Tibial artery (tissue), 4 donors: ENCODE measurements around the gene NUP62.

Experiments used
- DNase-seq, 2 donors: peaks; one replicate each; pipeline ENCODE4 v3.0.0-alpha.2; 2019
- H3K27ac ChIP-seq, 2 donors: fragments of 200-600 bp; sonication (generic) in 1 of 2; 1 replicate in 1 of 2; 2 replicates in 1 of 2; pipeline ENCODE4 v1.5.1; 2018 to 2019; ENCODE audit warnings: mild to moderate bottlenecking in 1 of 2
- H3K27me3 ChIP-seq, 2 donors: fragments of 200-600 bp; sonication (generic) in 1 of 2; one replicate each; pipeline versions ENCODE4 v1.5.1 to v1.6.0; 2016 to 2019
- H3K36me3 ChIP-seq, 3 donors: fragments of 200-600 bp; sonication (generic) in 2 of 3; one replicate each; pipeline ENCODE4 v1.5.1; 2016 to 2019; ENCODE audit warnings: mild to moderate bottlenecking in 2 of 3
- H3K4me1 ChIP-seq, 4 donors: fragments of 200-600 bp; sonication (generic) in 2 of 4; 1 replicate in 3 of 4; 2 replicates in 1 of 4; pipeline ENCODE4 v1.5.1; 2016 to 2019
- H3K4me3 ChIP-seq, 2 donors: fragments of 200-600 bp; sonication (generic) in 1 of 2; 1 replicate in 1 of 2; 2 replicates in 1 of 2; pipeline ENCODE4 v1.5.1; 2018 to 2019; ENCODE audit warnings: mild to moderate bottlenecking in 2 of 2
- H3K9me3 ChIP-seq, 3 donors: fragments of 200-600 bp; sonication (generic) in 1 of 3; one replicate each; pipeline ENCODE4 v1.5.1; 2016 to 2019
- intact Hi-C: fragments of 100-400 bp; cut with DNase I; formaldehyde crosslinking; loops from one replicate; pipeline ENCODE4 v1.15.0; 2023; ENCODE audit warnings: low total_unique reads
- TF ChIP-seq, protein P1 (sequence below), 2 experiments: fragments of 200-600 bp in 1 of 2; fragments of 450-650 bp in 1 of 2; IDR thresholded peaks; one replicate each; pipeline ENCODE4 v1.5.1; 2017 to 2019; ENCODE audit warnings: antibody characterized with exemption in 2 of 2, mild to moderate bottlenecking in 1 of 2, moderate library complexity in 1 of 2

NUP62 gene

DNA sequence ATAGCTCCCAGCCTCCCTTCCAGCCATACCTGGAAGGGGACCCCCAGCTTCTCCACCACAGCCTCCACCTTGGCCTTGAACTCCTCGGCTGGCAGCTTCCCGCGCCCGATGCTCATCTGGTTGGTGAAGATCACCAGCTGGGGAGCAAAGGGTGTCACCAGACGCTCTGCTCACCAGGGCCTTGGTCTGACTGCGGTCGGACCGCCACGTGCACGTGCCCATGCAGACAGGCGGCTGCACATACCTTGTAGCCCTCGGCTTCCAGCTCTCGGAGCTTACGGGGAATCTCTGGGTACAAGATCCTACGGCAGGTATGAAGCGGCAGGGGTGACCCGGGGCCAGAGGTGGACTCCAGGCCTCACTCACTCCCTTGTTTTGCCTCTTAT lies 65.4 kb downstream of the NUP62 start:
- intact Hi-C loops, result loop anchor here (10.0 kb wide), 1 partner anchor 99 kb away; the partner anchor contains the start of genes AP2A1 and TSKS
- TF ChIP-seq, protein P1, sequence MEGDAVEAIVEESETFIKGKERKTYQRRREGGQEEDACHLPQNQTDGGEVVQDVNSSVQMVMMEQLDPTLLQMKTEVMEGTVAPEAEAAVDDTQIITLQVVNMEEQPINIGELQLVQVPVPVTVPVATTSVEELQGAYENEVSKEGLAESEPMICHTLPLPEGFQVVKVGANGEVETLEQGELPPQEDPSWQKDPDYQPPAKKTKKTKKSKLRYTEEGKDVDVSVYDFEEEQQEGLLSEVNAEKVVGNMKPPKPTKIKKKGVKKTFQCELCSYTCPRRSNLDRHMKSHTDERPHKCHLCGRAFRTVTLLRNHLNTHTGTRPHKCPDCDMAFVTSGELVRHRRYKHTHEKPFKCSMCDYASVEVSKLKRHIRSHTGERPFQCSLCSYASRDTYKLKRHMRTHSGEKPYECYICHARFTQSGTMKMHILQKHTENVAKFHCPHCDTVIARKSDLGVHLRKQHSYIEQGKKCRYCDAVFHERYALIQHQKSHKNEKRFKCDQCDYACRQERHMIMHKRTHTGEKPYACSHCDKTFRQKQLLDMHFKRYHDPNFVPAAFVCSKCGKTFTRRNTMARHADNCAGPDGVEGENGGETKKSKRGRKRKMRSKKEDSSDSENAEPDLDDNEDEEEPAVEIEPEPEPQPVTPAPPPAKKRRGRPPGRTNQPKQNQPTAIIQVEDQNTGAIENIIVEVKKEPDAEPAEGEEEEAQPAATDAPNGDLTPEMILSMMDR (IDR thresholded peaks at IDR 0.05), result no peak
- Histone ChIP-seq H3K9me3 (no peaks in the 10 kb centered on the region), H3K27me3 (no peaks in the 10 kb centered on the region), H3K4me3 (no peak overlapping the region), H3K4me1 (peaks cover 0 to 39% (median 26%) of the 10 kb centered on the region in 4 donors), H3K27ac (no peak overlapping the region), H3K36me3 (peaks cover 0 to 62% (median 46%) of the 10 kb centered on the region in 3 donors)
- no peak for DNase-seq

DNA sequence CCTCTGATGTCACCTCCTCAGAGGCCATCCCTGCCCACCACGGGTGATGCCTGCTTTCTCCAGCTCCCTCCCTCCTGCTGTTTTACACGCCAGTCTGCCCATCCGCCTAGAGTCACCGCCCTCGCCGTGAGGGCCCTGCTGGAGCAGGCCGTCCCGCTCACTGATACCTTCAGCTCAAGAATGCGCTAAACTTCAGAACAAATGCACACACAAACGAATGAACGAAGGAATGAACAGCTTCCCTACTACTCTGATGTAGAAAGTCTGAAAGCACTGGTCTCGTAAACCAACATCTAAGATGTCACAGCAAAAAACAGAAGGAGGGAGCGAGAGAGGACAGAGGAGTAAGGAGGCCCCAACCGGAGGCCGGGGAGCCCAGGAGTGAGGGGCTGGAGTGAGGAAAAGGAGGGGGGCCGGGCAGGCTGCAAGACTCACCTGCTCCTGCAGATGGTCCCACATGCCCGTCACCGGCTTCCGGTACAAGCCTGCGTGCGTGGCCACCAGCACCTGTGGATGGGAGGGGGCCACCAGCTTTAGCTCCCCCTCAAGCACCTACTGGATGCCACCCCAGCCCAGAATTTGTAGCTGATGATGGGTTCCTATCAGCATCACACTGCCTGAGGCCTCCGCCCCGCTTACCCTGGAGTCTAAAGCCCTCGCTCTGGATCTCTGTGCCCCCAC lies 65.9 kb downstream of the NUP62 start:
- intact Hi-C loops, result loop anchor here (10.0 kb wide), 1 partner anchor 99 kb away; the partner anchor contains the start of genes AP2A1 and TSKS
- no peak overlapping the region for H3K4me3 ChIP-seq
- no peaks in the 10 kb centered on the region for H3K9me3 ChIP-seq
- TF ChIP-seq, protein P1 (IDR thresholded peaks at IDR 0.05), result no peak
- H3K36me3 ChIP-seq, result peaks cover 5 to 67% (median 50%) of the 10 kb centered on the region in 3 donors
- H3K27ac ChIP-seq, result no peak overlapping the region
- peaks cover 0 to 33% (median 23%) of the 10 kb centered on the region in 4 donors for H3K4me1 ChIP-seq
- H3K27me3 ChIP-seq, result no peaks in the 10 kb centered on the region
- no peak for DNase-seq

DNA sequence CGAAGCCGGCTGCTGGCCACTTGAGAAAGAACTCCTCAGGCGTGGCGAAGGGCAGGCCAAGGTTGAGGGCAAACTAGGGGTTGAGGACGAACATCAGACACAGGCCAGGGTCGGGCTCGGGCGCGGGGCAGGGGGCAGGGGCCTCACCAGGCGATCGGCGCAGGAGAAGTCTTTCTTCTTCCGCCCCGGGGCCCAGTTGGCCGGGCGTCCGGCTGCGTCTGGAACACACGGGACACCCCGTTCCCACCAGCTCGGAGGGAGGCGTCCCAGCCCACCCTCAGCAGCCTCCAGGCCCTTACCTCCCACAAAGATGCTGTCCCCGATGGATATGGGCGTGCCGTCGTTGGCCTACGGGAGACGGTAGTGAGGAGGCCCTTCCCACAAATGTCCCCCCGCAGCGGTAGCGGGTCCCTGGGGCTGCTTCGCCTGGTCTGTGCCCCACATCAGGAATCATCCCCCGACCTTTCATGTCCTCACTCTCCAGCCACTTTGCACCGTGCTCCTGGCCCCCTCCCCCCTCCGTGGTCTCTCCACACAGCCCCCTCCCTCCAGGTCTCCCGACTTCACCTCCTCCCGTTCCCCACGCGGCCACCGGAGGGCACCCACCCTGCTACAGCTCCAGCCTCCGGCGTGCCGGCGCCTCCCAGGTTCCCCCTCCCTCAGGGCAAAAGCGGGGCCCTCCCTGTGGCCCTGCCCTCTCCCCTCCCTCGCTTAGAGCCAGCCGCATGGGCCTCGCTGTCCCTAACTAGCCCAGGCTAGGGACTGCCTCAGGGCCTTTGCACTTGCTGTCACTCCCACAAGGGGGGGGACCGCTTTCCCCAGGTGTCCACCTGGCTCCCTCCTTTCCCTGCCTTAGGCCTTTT lies 66.7 kb downstream of the NUP62 start:
- no peak for DNase-seq
- Histone ChIP-seq H3K4me1 (peaks cover 0 to 26% (median 21%) of the 10 kb centered on the region in 4 donors), H3K27me3 (no peaks in the 10 kb centered on the region), H3K9me3 (no peaks in the 10 kb centered on the region), H3K4me3 (no peak overlapping the region), H3K27ac (no peak overlapping the region), H3K36me3 (peaks cover 12 to 75% (median 57%) of the 10 kb centered on the region in 3 donors)
- TF ChIP-seq, protein P1 (IDR thresholded peaks at IDR 0.05), result no peak
- intact Hi-C loops, result loop anchor here (10.0 kb wide), 1 partner anchor 98 kb away; the partner anchor contains the start of genes AP2A1 and TSKS

DNA sequence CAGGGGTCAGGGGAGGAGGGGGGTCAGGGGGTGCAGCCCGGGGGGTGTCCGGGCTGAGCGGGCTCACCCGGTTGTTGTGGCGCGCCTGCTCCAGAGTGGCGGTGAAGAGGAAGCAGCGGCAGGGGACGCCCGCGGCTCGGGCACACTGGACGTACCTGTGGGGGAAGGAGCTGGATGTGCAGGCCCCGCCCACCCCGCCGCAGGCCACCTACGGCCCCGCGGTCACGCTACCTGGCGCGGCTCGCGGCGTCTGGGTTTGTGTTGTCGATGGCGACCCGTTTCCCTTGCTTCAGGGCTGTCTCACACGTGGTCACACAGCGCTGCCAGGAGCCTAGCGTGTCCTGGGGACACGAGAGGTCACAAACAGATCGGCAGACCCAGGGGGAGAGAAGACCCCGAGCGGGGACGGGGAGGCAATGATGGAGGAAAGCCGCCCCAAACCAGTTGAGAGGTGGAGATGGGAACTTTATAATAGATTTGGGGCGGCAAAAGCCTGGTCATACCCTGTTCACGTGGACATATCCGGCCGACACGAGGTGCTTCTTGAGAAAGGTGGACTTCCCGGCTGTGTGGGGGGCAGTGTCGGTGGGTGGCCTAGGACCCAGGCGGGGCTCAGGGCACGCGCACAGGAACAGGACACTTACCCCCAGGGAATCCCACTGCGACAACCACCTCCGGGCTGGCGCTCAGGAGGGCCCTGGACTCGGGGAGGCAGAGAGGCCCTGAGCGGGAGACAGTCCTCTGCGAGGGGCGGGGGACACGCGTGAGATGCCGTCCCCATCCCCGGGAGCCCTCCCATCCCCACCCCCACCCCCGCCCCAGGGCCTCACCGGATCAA lies 67.5 kb downstream of the NUP62 start:
- TF ChIP-seq, protein P1 (IDR thresholded peaks at IDR 0.05), result no peak
- Histone ChIP-seq H3K27me3 (no peaks in the 10 kb centered on the region), H3K4me1 (peaks cover 0 to 23% (median 20%) of the 10 kb centered on the region in 4 donors), H3K27ac (peak overlapping the region in 1 of 2 donors; percentile 41), H3K36me3 (peaks cover 21 to 83% (median 66%) of the 10 kb centered on the region in 3 donors), H3K9me3 (no peaks in the 10 kb centered on the region), H3K4me3 (no peak overlapping the region)
- intact Hi-C loops, result loop anchor here (10.0 kb wide), 1 partner anchor 97 kb away; the partner anchor contains the start of genes AP2A1 and TSKS
- no peak for DNase-seq

DNA sequence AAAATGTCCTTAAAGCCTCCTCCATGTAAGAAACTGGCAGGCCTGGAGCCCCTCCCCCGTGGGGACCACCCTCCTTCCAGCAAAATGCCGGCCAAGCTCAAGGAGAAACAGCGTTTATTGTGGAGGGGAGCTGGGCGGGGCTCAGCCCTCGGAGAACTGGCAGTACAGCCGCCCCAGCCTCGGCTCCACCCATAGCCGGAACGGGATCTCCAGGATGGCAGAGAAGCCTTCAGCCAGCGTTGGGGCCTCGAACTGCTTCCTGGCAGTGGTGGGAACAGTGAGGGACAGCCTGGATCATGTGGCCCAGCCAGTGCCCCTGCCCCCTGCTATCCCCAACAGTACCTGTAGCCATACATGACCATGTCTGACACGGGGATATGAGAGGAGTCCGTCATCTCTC lies 68.2 kb downstream of the NUP62 start:
- Histone ChIP-seq H3K27ac (peak overlapping the region; percentile 26 to 41), H3K36me3 (peaks cover 28 to 90% (median 72%) of the 10 kb centered on the region in 3 donors), H3K4me3 (no peak overlapping the region), H3K4me1 (peaks cover 0 to 17% (median 14%) of the 10 kb centered on the region in 4 donors), H3K9me3 (no peaks in the 10 kb centered on the region), H3K27me3 (no peaks in the 10 kb centered on the region)
- TF ChIP-seq, protein P1 (IDR thresholded peaks at IDR 0.05), result no peak
- intact Hi-C loops, result loop anchor here (10.0 kb wide), 1 partner anchor 96 kb away; the partner anchor contains the start of genes AP2A1 and TSKS
- DNase-seq, result no peak
